ENCODE measurements around the gene NTRK3. TPM values are rescaled to one million over a fixed set of nuclear protein-coding genes. Genes with fewer than 3 reads are reported as not detected.

Gene NTRK3
- total RNA-seq, 2 experiments from 2014 or later: not detected

GRCh38 chr15:88274553-88275460 is 18.3 kb upstream of the NTRK3 start:
- Mint-ChIP-seq H3K4me3 (no peak overlapping the region), H3K36me3 (no peaks in the 10 kb centered on the region), H3K4me1 (no peaks in the 10 kb centered on the region), H3K27ac (no peak overlapping the region), H3K27me3 (peaks cover 8% of the 10 kb centered on the region), H3K9me3 (no peaks in the 10 kb centered on the region)
- POLR2A ChIA-PET: no interaction called here
- DNase-seq (peak; percentile 68), ATAC-seq (ENCODE audit: low read depth) (no peak)

GRCh38 chr15:88272421-88272820 is 15.9 kb upstream of the NTRK3 start:
- POLR2A ChIA-PET: no interaction called here
- DNase-seq (no peak), ATAC-seq (ENCODE audit: low read depth) (no peak)
- Mint-ChIP-seq H3K27me3 (peaks cover 9% of the 10 kb centered on the region), H3K36me3 (no peaks in the 10 kb centered on the region), H3K4me3 (no peak overlapping the region), H3K27ac (no peak overlapping the region), H3K9me3 (no peaks in the 10 kb centered on the region), H3K4me1 (no peaks in the 10 kb centered on the region)

- Mint-ChIP-seq H3K9me3 (no peaks in the 10 kb centered on the region), H3K4me3 (no peak overlapping the region), H3K27ac (no peak overlapping the region), H3K4me1 (no peaks in the 10 kb centered on the region), H3K27me3 (peaks cover 6% of the 10 kb centered on the region), H3K36me3 (no peaks in the 10 kb centered on the region)
- POLR2A ChIA-PET: no interaction called here
- no peak for ATAC-seq (ENCODE audit: low read depth)
- DNase-seq: no peak
Measured at GRCh38 chr15:88269356-88270062, 13.0 kb upstream of the NTRK3 start.

GRCh38 chr15:88267720-88268119 is 11.2 kb upstream of the NTRK3 start:
- Mint-ChIP-seq H3K4me3 (no peak overlapping the region), H3K27ac (no peak overlapping the region), H3K36me3 (no peaks in the 10 kb centered on the region), H3K4me1 (no peaks in the 10 kb centered on the region), H3K27me3 (peaks cover 7% of the 10 kb centered on the region), H3K9me3 (no peaks in the 10 kb centered on the region)
- no peak for DNase-seq
- POLR2A ChIA-PET: no interaction called here
- ATAC-seq (ENCODE audit: low read depth): no peak

- peaks cover 12% of the 10 kb centered on the region for H3K27me3 Mint-ChIP-seq
- no peaks in the 10 kb centered on the region for H3K9me3 Mint-ChIP-seq
- no peak overlapping the region for H3K4me3 Mint-ChIP-seq
- ATAC-seq (ENCODE audit: low read depth) (no peak), DNase-seq (no peak)
- no peaks in the 10 kb centered on the region for H3K36me3 Mint-ChIP-seq
- H3K4me1 Mint-ChIP-seq: no peaks in the 10 kb centered on the region
- no peak overlapping the region for H3K27ac Mint-ChIP-seq
- POLR2A ChIA-PET: no interaction called here
Measured at GRCh38 chr15:88266170-88266569, 9.6 kb upstream of the NTRK3 start.

GRCh38 chr15:88264622-88265021 is 8.1 kb upstream of the NTRK3 start:
- POLR2A ChIA-PET: no interaction called here
- DNase-seq (no peak), ATAC-seq (ENCODE audit: low read depth) (no peak)
- Mint-ChIP-seq H3K36me3 (no peaks in the 10 kb centered on the region), H3K9me3 (no peaks in the 10 kb centered on the region), H3K4me1 (no peaks in the 10 kb centered on the region), H3K4me3 (no peak overlapping the region), H3K27me3 (peaks cover 22% of the 10 kb centered on the region), H3K27ac (no peak overlapping the region)

- H3K36me3 Mint-ChIP-seq: no peaks in the 10 kb centered on the region
- POLR2A ChIA-PET: no interaction called here
- no peaks in the 10 kb centered on the region for H3K9me3 Mint-ChIP-seq
- H3K27ac Mint-ChIP-seq: no peak overlapping the region
- DNase-seq (no peak), ATAC-seq (ENCODE audit: low read depth) (no peak)
- peaks cover 45% of the 10 kb centered on the region for H3K27me3 Mint-ChIP-seq
- H3K4me1 Mint-ChIP-seq: peaks cover 5% of the 10 kb centered on the region
- H3K4me3 Mint-ChIP-seq: no peak overlapping the region
Measured at GRCh38 chr15:88262064-88262463, 5.5 kb upstream of the NTRK3 start.

GRCh38 chr15:88258093-88258641 is 1.6 kb upstream of the NTRK3 start:
- POLR2A ChIA-PET: no interaction called here

GRCh38 chr15:88257311-88258092 is 963 bp upstream of the NTRK3 start:
- peaks cover 15% of the 10 kb centered on the region for H3K4me1 Mint-ChIP-seq
- H3K9me3 Mint-ChIP-seq: no peaks in the 10 kb centered on the region
- H3K4me3 Mint-ChIP-seq: peak overlapping the region; percentile 85
- POLR2A ChIA-PET: no interaction called here
- peaks cover 67% of the 10 kb centered on the region for H3K27me3 Mint-ChIP-seq
- no peak for ATAC-seq (ENCODE audit: low read depth)
- DNase-seq: peak; percentile 37
- no peaks in the 10 kb centered on the region for H3K36me3 Mint-ChIP-seq
- H3K27ac Mint-ChIP-seq: no peak overlapping the region

More at GRCh38 chr15:88258093-88258641, 1.6 kb upstream of the NTRK3 start:
- Mint-ChIP-seq H3K9me3 (no peaks in the 10 kb centered on the region), H3K27me3 (peaks cover 68% of the 10 kb centered on the region), H3K36me3 (no peaks in the 10 kb centered on the region), H3K4me3 (no peak overlapping the region), H3K27ac (no peak overlapping the region), H3K4me1 (peaks cover 15% of the 10 kb centered on the region)
- ATAC-seq (ENCODE audit: low read depth) (no peak), DNase-seq (no peak)

- peaks cover 60% of the 10 kb centered on the region for H3K27me3 Mint-ChIP-seq
- H3K4me3 Mint-ChIP-seq: peak overlapping the region; percentile 52
- no peaks in the 10 kb centered on the region for H3K9me3 Mint-ChIP-seq
- DNase-seq (peak; percentile 41), ATAC-seq (ENCODE audit: low read depth) (no peak)
- H3K4me1 Mint-ChIP-seq: peaks cover 15% of the 10 kb centered on the region
- POLR2A ChIA-PET: no interaction called here
- H3K36me3 Mint-ChIP-seq: no peaks in the 10 kb centered on the region
- no peak overlapping the region for H3K27ac Mint-ChIP-seq
Measured at GRCh38 chr15:88255484-88256278, 858 bp downstream of the NTRK3 start.

- H3K9me3 Mint-ChIP-seq: no peaks in the 10 kb centered on the region
Measured at GRCh38 chr15:88255087-88255483, 1.5 kb downstream of the NTRK3 start.

GRCh38 chr15:88252441-88252840 is 4.1 kb downstream of the NTRK3 start:
- no peak overlapping the region for H3K4me3 Mint-ChIP-seq
- no peaks in the 10 kb centered on the region for H3K9me3 Mint-ChIP-seq
- peaks cover 35% of the 10 kb centered on the region for H3K27me3 Mint-ChIP-seq
- DNase-seq (no peak), ATAC-seq (ENCODE audit: low read depth) (no peak)
- POLR2A ChIA-PET: no interaction called here
- H3K27ac Mint-ChIP-seq: no peak overlapping the region
- H3K4me1 Mint-ChIP-seq: peaks cover 12% of the 10 kb centered on the region
- no peaks in the 10 kb centered on the region for H3K36me3 Mint-ChIP-seq

More at GRCh38 chr15:88255087-88255483, 1.5 kb downstream of the NTRK3 start:
- ATAC-seq (ENCODE audit: low read depth) (no peak), DNase-seq (no peak)
- Mint-ChIP-seq H3K27ac (no peak overlapping the region), H3K4me1 (peaks cover 15% of the 10 kb centered on the region), H3K36me3 (no peaks in the 10 kb centered on the region), H3K27me3 (peaks cover 57% of the 10 kb centered on the region), H3K4me3 (peak overlapping the region; percentile 42)
- POLR2A ChIA-PET: no interaction called here

Data from activated naive CD8-positive, alpha-beta T cell treated with anti-CD3 and anti-CD28 coated beads, Interleukin-2, amount 10 ng/mL, durations not matched to agents 7 days and 5 days (primary cell).